Activated CD4-positive, alpha-beta T cell treated with anti-CD3 and anti-CD28 coated beads, Interleukin-2, amount 10 ng/mL, durations not matched to agents 7 days and 5 days (primary cell): ENCODE data around the gene LAMA3. TPM values are rescaled to one million over a fixed set of nuclear protein-coding genes. Genes with fewer than 3 reads are reported as not detected.

Source experiments
- CTCF ChIA-PET: fragments of 350-600 bp; sonication (Branson Sonifier 250); formaldehyde crosslinking; loops from one replicate; lab custom pipeline; 2021; ENCODE audit warnings: antibody characterized with exemption; lab: Charles Lee
- POLR2A ChIA-PET: fragments of 350-600 bp; sonication (Branson Sonifier 250); formaldehyde crosslinking; loops from one replicate; lab custom pipeline; 2021; ENCODE audit warnings: antibody characterized with exemption; lab: Charles Lee
- DNase-seq: peaks from one replicate; pipeline ENCODE4 v3.0.0-alpha.2; 2020
- H3K27ac Mint-ChIP-seq: one replicate; pipeline ENCODE4 v1.8.0; 2021; ENCODE audit warnings: mild to moderate bottlenecking, moderate library complexity, mixed read lengths
- H3K27me3 Mint-ChIP-seq: one replicate; pipeline ENCODE4 v1.8.0; 2021; ENCODE audit warnings: mixed read lengths
- H3K36me3 Mint-ChIP-seq: one replicate; pipeline ENCODE4 v1.8.0; 2021; ENCODE audit warnings: low read depth, mixed read lengths
- H3K4me1 Mint-ChIP-seq: one replicate; pipeline ENCODE4 v1.8.0; 2021; ENCODE audit warnings: mixed read lengths
- H3K4me3 Mint-ChIP-seq: one replicate; pipeline ENCODE4 v1.8.0; 2021; ENCODE audit warnings: mild to moderate bottlenecking, moderate library complexity, mixed read lengths
- H3K9me3 Mint-ChIP-seq: one replicate; pipeline ENCODE4 v1.8.0; 2021; ENCODE audit warnings: mixed read lengths
- total RNA-seq, 2 experiments: library from RNA; stranded (reverse); gene quantifications; one replicate each; pipeline ENCODE4 v1.2.3, GENCODE V29; 2021

Gene LAMA3
- total RNA-seq, 2 experiments from 2014 or later: 0.20 to 0.54 TPM

DNA sequence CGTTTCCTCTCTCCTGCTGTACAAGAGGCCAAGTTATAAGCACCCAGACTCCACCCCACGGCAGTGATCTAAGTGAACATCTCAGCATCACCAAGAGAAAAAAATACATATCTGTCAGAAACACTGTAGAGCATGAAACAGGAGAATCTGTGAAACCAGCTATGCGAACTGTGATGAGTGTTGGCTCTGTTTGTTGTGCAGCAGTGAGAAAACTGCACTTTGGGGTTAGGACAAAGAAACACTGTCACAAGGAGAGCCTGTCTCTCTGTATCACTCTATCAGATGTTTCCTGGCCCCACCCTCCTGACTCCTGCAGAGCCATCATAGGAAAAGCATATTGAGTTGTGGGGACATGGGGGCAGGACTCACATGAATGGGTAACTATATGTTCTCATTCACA is 87.1 kb downstream of the LAMA3 start:
- no peaks in the 10 kb centered on the region for H3K36me3 Mint-ChIP-seq
- peaks cover 11% of the 10 kb centered on the region for H3K27me3 Mint-ChIP-seq
- no peaks in the 10 kb centered on the region for H3K9me3 Mint-ChIP-seq
- H3K27ac Mint-ChIP-seq: no peak overlapping the region
- H3K4me3 Mint-ChIP-seq: no peak overlapping the region
- H3K4me1 Mint-ChIP-seq: no peaks in the 10 kb centered on the region
- ChIA-PET POLR2A (no interaction called here), CTCF (no interaction called here)
- DNase-seq: no peak

DNA sequence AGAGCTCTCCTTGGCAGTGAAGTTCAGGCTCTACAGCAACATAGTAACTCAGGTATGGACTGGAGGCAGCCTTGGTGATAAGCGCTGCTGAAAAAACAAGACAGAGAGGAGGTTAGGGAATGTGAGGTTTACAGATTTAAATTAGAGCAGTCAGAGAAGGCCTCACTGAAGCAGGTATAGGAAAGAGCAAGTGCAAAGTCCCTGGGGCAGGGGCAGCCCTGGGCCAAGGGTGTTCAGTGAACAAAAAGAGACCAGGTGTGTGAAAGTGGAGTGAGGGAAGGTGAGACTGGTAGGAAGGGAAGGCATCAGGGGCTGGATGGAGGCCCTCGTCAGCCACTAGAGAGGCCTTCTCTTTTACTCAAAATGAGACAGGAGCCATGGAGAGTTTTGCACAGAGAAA is 89.6 kb downstream of the LAMA3 start:
- Mint-ChIP-seq H3K27me3 (peaks cover 7% of the 10 kb centered on the region), H3K4me1 (no peaks in the 10 kb centered on the region), H3K36me3 (no peaks in the 10 kb centered on the region), H3K4me3 (no peak overlapping the region), H3K9me3 (no peaks in the 10 kb centered on the region), H3K27ac (no peak overlapping the region)
- no peak for DNase-seq
- CTCF ChIA-PET: no interaction called here
- POLR2A ChIA-PET: no interaction called here

DNA sequence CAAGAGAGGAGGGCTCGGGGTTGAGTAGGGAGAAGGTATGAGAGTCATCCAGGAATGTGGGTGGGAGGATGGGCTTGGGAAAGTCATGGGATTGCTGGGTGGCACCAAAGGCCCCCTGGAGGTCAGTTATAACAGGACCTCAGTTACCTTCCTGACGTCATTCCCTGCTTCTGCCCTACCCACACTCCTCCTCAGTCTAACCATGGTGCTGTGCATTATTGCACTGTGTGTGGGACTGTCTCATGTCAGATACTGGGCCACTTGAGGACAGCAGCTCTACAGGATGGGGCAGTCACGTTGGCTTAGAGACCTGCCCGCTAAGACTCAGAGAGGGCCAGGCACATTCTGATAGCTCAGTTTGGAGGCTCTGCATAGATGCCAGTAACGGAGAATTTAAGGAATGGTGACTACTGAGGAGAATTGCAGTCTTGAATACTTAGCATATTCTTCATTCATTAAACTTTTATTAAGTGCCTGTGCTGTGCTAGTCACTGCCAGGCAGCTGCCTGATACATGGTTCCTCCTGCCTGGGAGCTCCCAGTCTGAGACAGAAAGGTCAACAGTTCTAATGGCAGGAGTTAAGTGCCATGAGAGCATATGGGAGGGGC is 90.5 kb downstream of the LAMA3 start:
- ChIA-PET POLR2A (no interaction called here), CTCF (no interaction called here)
- DNase-seq: no peak
- H3K27ac Mint-ChIP-seq: no peak overlapping the region
- no peaks in the 10 kb centered on the region for H3K4me1 Mint-ChIP-seq
- H3K4me3 Mint-ChIP-seq: no peak overlapping the region
- H3K9me3 Mint-ChIP-seq: no peaks in the 10 kb centered on the region
- peaks cover 7% of the 10 kb centered on the region for H3K27me3 Mint-ChIP-seq
- H3K36me3 Mint-ChIP-seq: no peaks in the 10 kb centered on the region

DNA sequence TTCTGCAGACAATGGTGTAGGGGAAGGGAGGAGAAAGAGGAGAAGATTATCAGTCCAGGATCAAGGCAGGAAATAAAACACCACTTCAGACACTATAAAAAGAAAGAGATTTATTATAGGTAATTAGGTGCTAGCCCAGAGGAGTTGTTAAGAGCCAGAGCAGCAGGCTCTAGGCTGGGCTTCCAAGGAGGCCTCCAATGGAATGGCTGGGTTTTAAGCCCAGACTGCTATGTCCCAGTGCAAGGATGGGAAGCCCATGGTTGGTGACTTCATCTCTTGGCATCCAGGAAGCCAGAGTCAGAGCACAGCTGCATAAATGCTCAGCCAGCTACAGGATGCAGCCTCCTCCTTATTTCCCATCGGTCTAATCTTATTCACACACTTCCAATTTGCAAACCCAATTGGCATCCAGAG is 95.6 kb downstream of the LAMA3 start:
- Mint-ChIP-seq H3K4me1 (no peaks in the 10 kb centered on the region), H3K27ac (no peak overlapping the region), H3K4me3 (no peak overlapping the region), H3K27me3 (peaks cover 13% of the 10 kb centered on the region), H3K36me3 (no peaks in the 10 kb centered on the region), H3K9me3 (no peaks in the 10 kb centered on the region)
- POLR2A ChIA-PET: no interaction called here
- no peak for DNase-seq
- CTCF ChIA-PET: interaction anchor here (0.8 kb wide), 1 partner anchor 10 kb away, joined by 3 read pairs; no protein-coding TSS in a partner anchor

DNA sequence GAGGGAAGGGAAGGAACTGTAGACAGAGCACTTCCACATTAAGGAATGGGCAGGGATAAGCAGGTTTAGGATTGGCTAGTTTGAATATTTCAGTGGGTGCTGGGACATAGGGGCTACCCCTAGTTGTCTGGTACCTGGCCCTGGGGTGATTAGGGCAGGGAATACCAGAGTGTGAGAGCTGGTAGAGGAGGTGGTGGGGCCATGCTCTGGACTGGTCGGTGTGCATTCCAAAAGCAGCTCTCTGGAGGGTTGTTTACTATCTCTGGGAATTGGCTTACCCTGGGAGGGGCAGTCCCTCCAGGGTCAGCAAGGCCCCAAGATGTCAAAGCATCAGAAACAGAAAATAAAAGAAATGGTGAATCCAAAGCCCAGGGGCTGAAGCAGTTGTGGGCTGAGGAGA is 103.8 kb downstream of the LAMA3 start:
- H3K9me3 Mint-ChIP-seq: no peaks in the 10 kb centered on the region
- no peaks in the 10 kb centered on the region for H3K36me3 Mint-ChIP-seq
- peaks cover 8% of the 10 kb centered on the region for H3K27me3 Mint-ChIP-seq
- no peaks in the 10 kb centered on the region for H3K4me1 Mint-ChIP-seq
- no peak overlapping the region for H3K27ac Mint-ChIP-seq
- H3K4me3 Mint-ChIP-seq: no peak overlapping the region
- DNase-seq: no peak
- CTCF ChIA-PET: no interaction called here
- POLR2A ChIA-PET: no interaction called here

DNA sequence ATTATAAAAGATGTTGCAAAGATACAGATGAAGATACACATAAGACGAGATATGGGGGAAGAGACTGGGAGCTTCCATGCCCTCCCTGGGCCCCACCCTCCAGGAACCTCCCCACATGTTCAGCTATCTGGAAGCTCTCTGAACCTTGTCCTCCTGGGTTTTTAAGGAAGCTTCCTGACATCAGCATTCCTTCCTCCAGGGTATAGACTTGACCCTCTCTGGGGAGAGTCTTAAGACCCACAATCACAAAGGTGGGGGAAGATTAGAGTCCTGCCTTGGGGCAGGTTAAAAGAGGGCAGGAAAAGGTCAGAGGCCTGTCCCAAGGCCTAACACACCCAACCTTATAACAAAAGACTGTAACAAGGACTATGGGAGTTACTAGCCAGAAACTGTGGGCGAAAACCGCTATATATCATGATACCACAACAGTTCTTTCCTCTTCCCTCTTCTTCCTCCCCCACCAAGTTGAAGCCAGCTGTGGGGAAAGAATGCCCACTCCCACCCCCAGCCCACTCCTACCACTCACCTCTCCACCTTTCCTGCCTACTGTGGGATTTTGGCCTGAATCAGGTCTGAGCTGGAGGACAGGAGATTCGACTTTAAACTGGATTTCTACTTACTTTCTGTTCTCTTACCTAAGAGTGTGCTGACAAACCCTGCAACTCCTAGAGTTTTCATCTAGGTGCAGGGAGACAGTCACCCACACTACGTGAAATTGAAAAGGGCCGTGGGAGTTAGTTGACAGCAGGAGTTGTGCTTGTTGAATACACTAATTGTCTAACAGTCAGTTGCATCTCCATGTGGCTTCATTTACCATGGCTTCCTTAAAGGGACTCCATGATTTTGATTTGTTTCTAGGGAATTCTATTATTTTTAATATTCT is 105.0 kb downstream of the LAMA3 start:
- CTCF ChIA-PET: interaction anchor here (1.3 kb wide), 1 partner anchor 9 kb away, joined by 3 read pairs; no protein-coding TSS in a partner anchor
- no peak overlapping the region for H3K27ac Mint-ChIP-seq

DNA sequence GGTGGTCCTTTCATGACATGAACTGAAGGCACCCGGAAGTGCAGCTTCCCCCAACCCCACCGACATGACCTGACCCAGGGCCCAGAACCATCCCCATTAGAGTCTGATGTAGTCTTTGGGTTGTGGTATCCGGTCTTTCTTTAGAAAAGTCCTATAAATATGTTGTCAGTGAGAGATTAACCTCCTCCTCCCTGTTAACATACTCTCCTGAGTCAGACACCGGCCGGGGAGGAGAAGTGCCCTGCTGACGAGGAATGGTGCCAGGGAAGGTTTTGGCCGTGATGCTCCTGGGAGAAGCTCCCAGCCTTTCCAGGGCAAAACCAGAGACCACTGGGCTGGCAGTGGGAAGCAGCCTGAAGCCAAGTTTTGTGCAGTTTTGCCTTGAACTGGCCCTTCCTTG is 109.0 kb downstream of the LAMA3 start:
- ChIA-PET CTCF (no interaction called here), POLR2A (no interaction called here)
- Mint-ChIP-seq H3K27me3 (peaks cover 14% of the 10 kb centered on the region), H3K4me3 (no peak overlapping the region), H3K36me3 (no peaks in the 10 kb centered on the region), H3K9me3 (no peaks in the 10 kb centered on the region), H3K4me1 (no peaks in the 10 kb centered on the region), H3K27ac (no peak overlapping the region)
- no peak for DNase-seq

More for the DNA sequence above, 105.0 kb downstream of the LAMA3 start:
- no peaks in the 10 kb centered on the region for H3K9me3 Mint-ChIP-seq
- peaks cover 10% of the 10 kb centered on the region for H3K27me3 Mint-ChIP-seq
- H3K4me1 Mint-ChIP-seq: no peaks in the 10 kb centered on the region
- H3K4me3 Mint-ChIP-seq: no peak overlapping the region
- no peak for DNase-seq
- no peaks in the 10 kb centered on the region for H3K36me3 Mint-ChIP-seq
- POLR2A ChIA-PET: no interaction called here

DNA sequence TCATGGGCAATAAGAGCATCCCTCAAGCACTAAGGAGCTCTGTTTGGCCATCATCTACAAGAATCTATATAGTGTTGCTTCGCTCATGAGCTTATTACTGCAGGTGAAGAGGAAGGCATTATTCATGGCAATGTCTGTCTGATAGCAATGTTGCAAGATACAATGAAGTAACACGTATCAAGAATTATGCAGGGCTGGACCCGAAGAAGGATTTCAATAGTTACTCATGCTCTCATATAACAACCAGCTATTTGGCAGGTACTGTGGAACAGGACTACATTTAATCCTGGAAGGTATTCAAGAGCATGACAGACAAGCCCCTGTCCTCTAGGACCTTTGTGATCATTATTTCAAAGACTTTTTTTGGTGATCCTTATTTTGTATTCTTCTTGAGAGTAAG is 109.6 kb downstream of the LAMA3 start:
- Mint-ChIP-seq H3K4me3 (no peak overlapping the region), H3K9me3 (no peaks in the 10 kb centered on the region), H3K27me3 (peaks cover 18% of the 10 kb centered on the region), H3K27ac (no peak overlapping the region), H3K36me3 (no peaks in the 10 kb centered on the region), H3K4me1 (no peaks in the 10 kb centered on the region)
- no peak for DNase-seq
- ChIA-PET CTCF (no interaction called here), POLR2A (no interaction called here)

DNA sequence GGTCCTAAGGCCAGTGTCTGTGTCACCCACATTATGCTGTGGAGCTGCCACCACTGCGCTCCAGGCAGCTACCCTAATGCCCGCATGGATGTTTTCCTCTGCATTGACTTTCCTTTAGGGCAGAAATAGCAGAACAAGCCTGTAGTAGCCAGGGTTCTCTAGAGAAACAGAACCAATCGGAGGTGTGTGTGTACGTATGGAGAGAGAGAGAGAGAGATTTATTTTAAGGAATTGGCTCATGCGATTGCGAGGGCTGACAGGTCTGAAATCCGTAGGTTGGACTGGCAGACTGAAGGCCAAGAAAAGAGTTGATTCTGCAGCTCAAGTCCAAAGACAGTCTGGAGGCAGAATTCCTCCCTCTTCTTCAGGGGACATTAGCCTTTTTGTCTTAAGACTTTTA is 110.3 kb downstream of the LAMA3 start:
- Mint-ChIP-seq H3K27ac (no peak overlapping the region), H3K4me3 (no peak overlapping the region), H3K4me1 (no peaks in the 10 kb centered on the region), H3K27me3 (peaks cover 19% of the 10 kb centered on the region), H3K9me3 (no peaks in the 10 kb centered on the region), H3K36me3 (no peaks in the 10 kb centered on the region)
- POLR2A ChIA-PET: no interaction called here
- no peak for DNase-seq
- CTCF ChIA-PET: no interaction called here

DNA sequence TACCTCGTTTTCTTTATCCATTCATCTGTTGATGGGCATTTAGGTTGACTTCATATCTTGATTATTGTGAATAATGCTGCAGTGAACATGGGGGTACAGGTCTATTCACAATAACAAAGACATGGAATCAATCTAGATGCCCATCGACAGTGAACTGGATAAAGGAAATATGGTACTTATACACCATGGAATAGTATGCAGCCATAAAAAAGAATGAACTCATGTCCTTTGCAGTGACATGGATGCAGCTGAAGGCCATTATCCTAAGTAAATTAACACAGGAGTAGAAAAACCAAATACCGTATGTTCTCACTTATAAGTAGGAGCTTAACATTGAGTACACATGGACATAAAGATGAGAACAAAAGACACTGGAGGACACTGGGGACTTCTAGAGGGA is 111.6 kb downstream of the LAMA3 start:
- Mint-ChIP-seq H3K27ac (no peak overlapping the region), H3K27me3 (peaks cover 19% of the 10 kb centered on the region), H3K4me1 (no peaks in the 10 kb centered on the region), H3K36me3 (no peaks in the 10 kb centered on the region), H3K4me3 (no peak overlapping the region), H3K9me3 (no peaks in the 10 kb centered on the region)
- no peak for DNase-seq
- CTCF ChIA-PET: no interaction called here
- POLR2A ChIA-PET: no interaction called here

DNA sequence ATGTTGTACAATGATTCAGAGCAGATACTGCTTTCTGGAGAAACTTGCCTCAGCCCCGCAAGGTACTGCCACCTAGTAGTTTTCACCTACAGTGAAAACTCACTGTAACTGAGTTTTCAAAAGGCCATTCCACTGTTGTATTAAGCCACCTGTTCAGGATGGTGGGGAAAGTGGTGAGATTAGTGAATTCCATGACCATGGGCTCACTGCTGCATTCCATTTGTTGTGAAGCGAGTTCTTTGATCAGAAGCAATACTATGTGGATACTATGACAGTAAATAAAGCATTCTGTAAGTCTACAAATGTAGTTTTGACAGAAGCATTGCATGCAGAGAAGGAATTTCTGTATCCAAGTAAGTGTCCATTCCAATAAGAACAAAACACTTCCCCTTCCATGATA is 113.6 kb downstream of the LAMA3 start:
- peaks cover 3% of the 10 kb centered on the region for H3K4me1 Mint-ChIP-seq
- no peaks in the 10 kb centered on the region for H3K36me3 Mint-ChIP-seq
- H3K4me3 Mint-ChIP-seq: no peak overlapping the region
- peaks cover 19% of the 10 kb centered on the region for H3K27me3 Mint-ChIP-seq
- no peak for DNase-seq
- ChIA-PET CTCF (no interaction called here), POLR2A (no interaction called here)
- peaks cover 2% of the 10 kb centered on the region for H3K9me3 Mint-ChIP-seq
- H3K27ac Mint-ChIP-seq: no peak overlapping the region

DNA sequence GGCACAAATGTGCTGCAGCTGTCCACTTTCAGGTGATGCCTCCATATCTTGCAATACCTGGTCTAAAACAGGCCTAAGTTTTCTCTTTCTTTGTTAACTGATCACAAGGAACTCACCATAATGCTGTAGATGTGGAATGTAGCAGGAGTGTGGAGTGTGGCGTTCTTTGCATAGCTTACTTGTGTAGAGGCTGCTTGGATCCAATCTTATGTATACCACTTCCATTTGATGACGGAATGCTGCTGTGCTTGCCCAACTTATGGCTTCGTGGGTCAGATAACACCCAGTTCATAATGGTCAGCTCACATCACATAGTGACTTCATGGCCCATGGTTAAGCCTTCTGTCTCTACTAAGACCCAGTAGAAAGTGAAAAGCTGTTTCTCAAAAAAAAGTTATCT is 114.5 kb downstream of the LAMA3 start:
- Mint-ChIP-seq H3K27ac (no peak overlapping the region), H3K4me3 (no peak overlapping the region), H3K9me3 (peaks cover 4% of the 10 kb centered on the region), H3K4me1 (peaks cover 3% of the 10 kb centered on the region), H3K36me3 (no peaks in the 10 kb centered on the region), H3K27me3 (peaks cover 17% of the 10 kb centered on the region)
- ChIA-PET CTCF (no interaction called here), POLR2A (no interaction called here)
- no peak for DNase-seq

DNA sequence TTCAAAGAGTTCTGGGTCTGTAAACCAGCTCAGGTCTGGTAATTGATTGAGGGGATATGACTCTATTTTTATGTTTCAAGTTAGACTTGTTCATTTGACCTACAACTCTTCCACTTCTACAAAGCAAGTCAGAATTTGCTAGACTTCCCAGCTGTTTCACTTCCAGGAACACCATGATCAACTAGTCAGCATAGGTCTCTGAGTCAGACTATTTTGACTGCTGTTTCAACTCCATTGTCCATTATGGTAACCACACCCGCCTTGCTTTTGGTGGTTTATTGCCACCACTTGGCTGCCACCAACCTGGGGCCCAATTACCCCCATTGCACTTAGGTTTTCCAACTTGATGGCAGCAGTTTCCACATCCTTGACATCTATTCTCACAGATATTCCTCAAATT is 116.6 kb downstream of the LAMA3 start:
- POLR2A ChIA-PET: no interaction called here
- Mint-ChIP-seq H3K4me1 (peaks cover 19% of the 10 kb centered on the region), H3K27me3 (peaks cover 15% of the 10 kb centered on the region), H3K9me3 (peaks cover 4% of the 10 kb centered on the region), H3K27ac (no peak overlapping the region), H3K36me3 (no peaks in the 10 kb centered on the region), H3K4me3 (no peak overlapping the region)
- CTCF ChIA-PET: no interaction called here
- DNase-seq: no peak
